ENCODE data around the gene FUCA1.
A peak's percentile ranks its signal among the peaks of the same experiment; 100 is the strongest.

The FUCA1 gene

DNA sequence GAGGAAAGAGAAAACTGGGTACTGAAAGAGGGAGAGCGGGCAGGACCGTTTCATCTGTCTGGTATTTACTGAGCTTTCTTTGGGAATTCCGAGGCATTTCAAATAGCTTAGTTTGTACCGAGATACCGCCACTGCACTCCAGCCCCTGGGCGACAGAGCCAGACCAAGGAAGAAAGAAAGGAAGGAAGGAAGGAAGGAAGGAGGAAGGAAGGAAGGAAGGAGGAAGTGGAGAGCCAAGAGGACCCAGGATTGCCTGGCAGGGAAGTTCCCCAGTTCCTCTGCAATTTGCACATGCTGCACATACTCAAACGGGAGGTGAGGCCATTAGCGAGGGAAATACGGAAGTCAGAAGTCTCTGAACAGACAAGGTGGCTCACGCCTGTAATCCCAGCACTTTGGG is 961 bp upstream of the FUCA1 start:
- H3K4me3 ChIP-seq (ENCODE audit: low read length, poor library complexity, severe bottlenecking) = peak overlapping the region; percentile 83
- peak overlapping the region; percentile 89; the same call in 1 of the 2 replicates for H2AFZ ChIP-seq (ENCODE audit: low read length)
- H3K4me1 ChIP-seq (ENCODE audit: insufficient read depth, low read length, poor library complexity, severe bottlenecking) = peaks cover 34% of the 10 kb centered on the region
- no peaks in the 10 kb centered on the region for H4K20me1 ChIP-seq (ENCODE audit: insufficient read depth, low read length, poor library complexity, severe bottlenecking)
- H3K9ac ChIP-seq (ENCODE audit: low read depth, low read length, poor library complexity, severe bottlenecking) = peak overlapping the region; percentile 49
- no peaks in the 10 kb centered on the region for H3K9me3 ChIP-seq (ENCODE audit: insufficient read depth, low read depth, low read length)
- H3K27me3 ChIP-seq (ENCODE audit: insufficient read depth, low read length, poor library complexity, severe bottlenecking) = peaks cover 6% of the 10 kb centered on the region
- H3K36me3 ChIP-seq (ENCODE audit: insufficient read depth, low read length) = no peaks in the 10 kb centered on the region
- H3K4me2 ChIP-seq (ENCODE audit: low read depth, low read length, poor library complexity, severe bottlenecking) = peak overlapping the region; percentile 83
- no peaks in the 10 kb centered on the region for H3K79me2 ChIP-seq (ENCODE audit: insufficient read depth, low read length)
- H3K9me2 ChIP-seq (replicated peaks; ENCODE audit: low read depth, low read length) = no peaks in the 10 kb centered on the region
- no peaks in the 10 kb centered on the region for H3F3A ChIP-seq (ENCODE audit: low read depth)
- TF ChIP-seq CTCF (conservative IDR thresholded peaks at IDR 0.05; ENCODE audit: low read length) (no peak), EZH2phosphoT487 (IDR thresholded peaks at IDR 0.05; ENCODE audit: borderline replicate concordance) (no peak)

GRCh38 chr1:23868557-23869016 is 497 bp upstream of the FUCA1 start:
- H3K27me3 ChIP-seq (ENCODE audit: insufficient read depth, low read length, poor library complexity, severe bottlenecking) = peaks cover 6% of the 10 kb centered on the region
- H2AFZ ChIP-seq (ENCODE audit: low read length) = peak overlapping the region; percentile 89
- TF ChIP-seq CTCF (conservative IDR thresholded peaks at IDR 0.05; ENCODE audit: low read length) (0 out of 2 replicates have a peak, but pooled peaks have one; percentile 7), EZH2phosphoT487 (IDR thresholded peaks at IDR 0.05; ENCODE audit: borderline replicate concordance) (no peak)
- H4K20me1 ChIP-seq (ENCODE audit: insufficient read depth, low read length, poor library complexity, severe bottlenecking) = no peaks in the 10 kb centered on the region
- no peaks in the 10 kb centered on the region for H3K79me2 ChIP-seq (ENCODE audit: insufficient read depth, low read length)
- H3K9me2 ChIP-seq (replicated peaks; ENCODE audit: low read depth, low read length) = no peaks in the 10 kb centered on the region
- H3K36me3 ChIP-seq (ENCODE audit: insufficient read depth, low read length) = no peaks in the 10 kb centered on the region
- no peaks in the 10 kb centered on the region for H3F3A ChIP-seq (ENCODE audit: low read depth)
- H3K9me3 ChIP-seq (ENCODE audit: insufficient read depth, low read depth, low read length) = no peaks in the 10 kb centered on the region
- peak overlapping the region; percentile 83 for H3K4me2 ChIP-seq (ENCODE audit: low read depth, low read length, poor library complexity, severe bottlenecking)
- peaks cover 34% of the 10 kb centered on the region for H3K4me1 ChIP-seq (ENCODE audit: insufficient read depth, low read length, poor library complexity, severe bottlenecking)
- H3K9ac ChIP-seq (ENCODE audit: low read depth, low read length, poor library complexity, severe bottlenecking) = peak overlapping the region; percentile 49
- H3K4me3 ChIP-seq (ENCODE audit: low read length, poor library complexity, severe bottlenecking) = peak overlapping the region; percentile 83

DNA sequence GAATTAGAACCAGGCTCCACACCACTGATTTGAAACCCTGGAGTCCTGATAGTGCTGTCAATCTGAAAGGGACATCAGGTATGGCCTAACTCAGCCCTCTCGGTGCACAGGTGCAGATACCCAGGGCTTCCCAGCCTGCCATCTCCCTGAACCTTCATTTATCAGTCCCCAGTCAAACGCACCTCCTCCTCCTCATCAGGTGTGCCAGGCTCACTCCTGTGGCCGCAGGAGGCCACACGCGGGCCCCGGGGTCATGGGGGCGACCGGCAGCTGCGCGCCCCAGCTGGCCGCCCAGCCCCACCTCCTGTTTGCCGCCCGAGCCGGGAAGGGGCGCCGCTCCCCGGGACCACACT is 572 bp downstream of the FUCA1 start:
- Histone ChIP-seq H2AFZ (ENCODE audit: low read length) (peak overlapping the region; percentile 89), H3K4me1 (ENCODE audit: insufficient read depth, low read length, poor library complexity, severe bottlenecking) (peaks cover 34% of the 10 kb centered on the region), H3K79me2 (ENCODE audit: insufficient read depth, low read length) (no peaks in the 10 kb centered on the region), H3F3A (ENCODE audit: low read depth) (no peaks in the 10 kb centered on the region), H3K9me3 (ENCODE audit: insufficient read depth, low read depth, low read length) (no peaks in the 10 kb centered on the region), H4K20me1 (ENCODE audit: insufficient read depth, low read length, poor library complexity, severe bottlenecking) (no peaks in the 10 kb centered on the region), H3K9me2 (replicated peaks; ENCODE audit: low read depth, low read length) (no peaks in the 10 kb centered on the region), H3K4me2 (ENCODE audit: low read depth, low read length, poor library complexity, severe bottlenecking) (peak overlapping the region; percentile 83), H3K4me3 (ENCODE audit: low read length, poor library complexity, severe bottlenecking) (peak overlapping the region; percentile 83), H3K36me3 (ENCODE audit: insufficient read depth, low read length) (no peaks in the 10 kb centered on the region), H3K9ac (ENCODE audit: low read depth, low read length, poor library complexity, severe bottlenecking) (peak overlapping the region; percentile 49), H3K27me3 (ENCODE audit: insufficient read depth, low read length, poor library complexity, severe bottlenecking) (peaks cover 6% of the 10 kb centered on the region)
- no peak for TF ChIP-seq EZH2phosphoT487 (IDR thresholded peaks at IDR 0.05; ENCODE audit: borderline replicate concordance)
- no peak for TF ChIP-seq CTCF (conservative IDR thresholded peaks at IDR 0.05; ENCODE audit: low read length)

All from Loucy (cell line).